ENCODE results near the gene ZIC4. TPM values are rescaled to one million over a fixed set of nuclear protein-coding genes. Genes with fewer than 3 reads are reported as not detected.

The ZIC4 gene
- total and polyA plus RNA-seq, 2 donors (not counting 1 experiment from before 2014, with no cell fraction given), result not detected

DNA sequence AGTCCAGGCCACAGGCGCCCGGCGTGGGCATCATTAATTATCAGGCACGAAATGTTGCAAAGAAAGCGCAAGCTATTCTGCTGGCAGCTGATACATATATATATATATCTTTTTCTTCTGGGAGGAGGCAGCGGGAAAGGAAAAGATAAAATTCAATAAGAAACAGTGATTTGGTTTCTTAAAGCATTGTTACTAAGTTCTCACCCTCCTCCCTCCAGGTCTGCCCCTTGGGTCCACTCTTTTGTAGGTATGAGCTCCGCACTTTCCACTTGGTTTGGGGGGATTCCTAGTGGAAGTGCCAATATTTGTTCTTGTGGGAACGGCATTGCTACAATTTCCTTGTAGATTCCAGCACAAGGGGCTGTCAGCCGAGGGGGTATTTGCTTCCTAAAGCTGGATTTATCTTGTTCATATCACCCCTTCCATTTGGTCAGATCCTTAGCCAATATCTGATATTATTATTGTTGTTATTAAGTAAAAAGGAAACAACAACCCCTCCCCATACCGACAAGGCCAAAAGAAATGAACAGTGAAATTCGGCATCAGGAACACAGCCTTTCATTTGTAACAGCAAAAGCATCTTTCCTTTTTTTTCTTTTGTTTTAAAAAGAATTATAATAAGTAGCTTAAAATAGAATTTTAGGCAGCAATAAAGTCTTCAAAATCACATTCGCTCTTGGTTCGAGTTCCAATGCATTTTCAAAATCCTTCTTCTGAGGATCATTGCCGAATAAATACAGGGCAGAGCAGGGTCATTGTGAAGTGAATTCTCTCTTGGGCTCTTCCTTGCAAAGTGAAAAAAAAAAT lies 18.4 kb upstream of the ZIC4 start:
- no peak for DNase-seq (ENCODE audit: low read depth in 2 of 2)
- no peaks in the 10 kb centered on the region for H4K20me1 ChIP-seq (ENCODE audit: control insufficient read depth, extremely low read depth, insufficient read depth, low read length)
- no peak for TF ChIP-seq EZH2 (IDR thresholded peaks at IDR 0.05; ENCODE audit: low read length, missing control alignments)
- no peaks in the 10 kb centered on the region for H3K9me3 ChIP-seq (ENCODE audit: control insufficient read depth, insufficient read depth, low read depth, low read length)
- H3K4me2 ChIP-seq (ENCODE audit: extremely low read depth, insufficient read depth, low read length), result no peak overlapping the region
- H3K9ac ChIP-seq (ENCODE audit: insufficient read depth, low read length), result no peak overlapping the region
- no peaks in the 10 kb centered on the region for H3K4me1 ChIP-seq (ENCODE audit: control insufficient read depth, extremely low read depth, insufficient read depth, low read length)
- no peak overlapping the region for H2AFZ ChIP-seq (ENCODE audit: low read length)
- no peak overlapping the region for H3K27ac ChIP-seq (ENCODE audit: insufficient read depth, low read length)
- H3K36me3 ChIP-seq (ENCODE audit: control insufficient read depth, insufficient read depth, low read length), result no peaks in the 10 kb centered on the region
- H3K4me3 ChIP-seq (replicated peaks in 1 of 4; ENCODE audit: control extremely low read depth in 1 of 4, insufficient read depth in 1 of 4, low read depth in 3 of 4, low read length in 4 of 4), result no peak overlapping the region
- peaks cover 51% of the 10 kb centered on the region for H3K27me3 ChIP-seq (ENCODE audit: control insufficient read depth, insufficient read depth, low read length)
- no peaks in the 10 kb centered on the region for H3K79me2 ChIP-seq (ENCODE audit: control insufficient read depth, insufficient read depth, low read length)

- Histone ChIP-seq H3K27ac (ENCODE audit: insufficient read depth, low read length) (no peak overlapping the region), H3K9ac (ENCODE audit: insufficient read depth, low read length) (no peak overlapping the region), H3K27me3 (ENCODE audit: control insufficient read depth, insufficient read depth, low read length) (peaks cover 59% of the 10 kb centered on the region), H3K9me3 (ENCODE audit: control insufficient read depth, insufficient read depth, low read depth, low read length) (no peaks in the 10 kb centered on the region), H3K4me3 (replicated peaks in 1 of 4; ENCODE audit: control extremely low read depth in 1 of 4, insufficient read depth in 1 of 4, low read depth in 3 of 4, low read length in 4 of 4) (no peak overlapping the region), H3K79me2 (ENCODE audit: control insufficient read depth, insufficient read depth, low read length) (no peaks in the 10 kb centered on the region), H3K4me1 (ENCODE audit: control insufficient read depth, extremely low read depth, insufficient read depth, low read length) (no peaks in the 10 kb centered on the region), H4K20me1 (ENCODE audit: control insufficient read depth, extremely low read depth, insufficient read depth, low read length) (no peaks in the 10 kb centered on the region), H2AFZ (ENCODE audit: low read length) (no peak overlapping the region), H3K4me2 (ENCODE audit: extremely low read depth, insufficient read depth, low read length) (no peak overlapping the region), H3K36me3 (ENCODE audit: control insufficient read depth, insufficient read depth, low read length) (no peaks in the 10 kb centered on the region)
- DNase-seq (ENCODE audit: low read depth in 2 of 2), result no peak
- peak; percentile 79 for TF ChIP-seq EZH2 (IDR thresholded peaks at IDR 0.05; ENCODE audit: low read length, missing control alignments)
- TF ChIP-seq, protein P1, sequence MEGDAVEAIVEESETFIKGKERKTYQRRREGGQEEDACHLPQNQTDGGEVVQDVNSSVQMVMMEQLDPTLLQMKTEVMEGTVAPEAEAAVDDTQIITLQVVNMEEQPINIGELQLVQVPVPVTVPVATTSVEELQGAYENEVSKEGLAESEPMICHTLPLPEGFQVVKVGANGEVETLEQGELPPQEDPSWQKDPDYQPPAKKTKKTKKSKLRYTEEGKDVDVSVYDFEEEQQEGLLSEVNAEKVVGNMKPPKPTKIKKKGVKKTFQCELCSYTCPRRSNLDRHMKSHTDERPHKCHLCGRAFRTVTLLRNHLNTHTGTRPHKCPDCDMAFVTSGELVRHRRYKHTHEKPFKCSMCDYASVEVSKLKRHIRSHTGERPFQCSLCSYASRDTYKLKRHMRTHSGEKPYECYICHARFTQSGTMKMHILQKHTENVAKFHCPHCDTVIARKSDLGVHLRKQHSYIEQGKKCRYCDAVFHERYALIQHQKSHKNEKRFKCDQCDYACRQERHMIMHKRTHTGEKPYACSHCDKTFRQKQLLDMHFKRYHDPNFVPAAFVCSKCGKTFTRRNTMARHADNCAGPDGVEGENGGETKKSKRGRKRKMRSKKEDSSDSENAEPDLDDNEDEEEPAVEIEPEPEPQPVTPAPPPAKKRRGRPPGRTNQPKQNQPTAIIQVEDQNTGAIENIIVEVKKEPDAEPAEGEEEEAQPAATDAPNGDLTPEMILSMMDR (conservative IDR thresholded peaks at IDR 0.05 in 1 of 2, IDR thresholded peaks at IDR 0.05 in 1 of 2; ENCODE audit: low read depth in 1 of 2, low read length in 2 of 2), result no peak
Measured at GRCh38 chr3:147423798-147424580, 17.6 kb upstream of the ZIC4 start.

DNA sequence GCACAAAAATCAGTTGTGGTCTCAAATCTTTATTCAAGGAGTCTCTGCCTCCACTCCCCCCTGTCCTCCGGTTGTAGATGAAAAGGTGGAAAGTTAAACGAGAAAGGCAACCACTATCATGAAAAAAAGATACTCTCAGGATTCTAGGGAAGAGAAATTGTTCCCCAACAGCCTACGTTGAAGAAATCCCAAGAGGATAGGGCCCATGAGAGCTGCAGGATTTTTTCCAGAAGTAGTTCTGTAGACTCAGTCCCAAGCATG lies 17.1 kb upstream of the ZIC4 start:
- Histone ChIP-seq H2AFZ (ENCODE audit: low read length) (no peak overlapping the region), H3K4me2 (ENCODE audit: extremely low read depth, insufficient read depth, low read length) (no peak overlapping the region), H3K79me2 (ENCODE audit: control insufficient read depth, insufficient read depth, low read length) (no peaks in the 10 kb centered on the region), H3K27ac (ENCODE audit: insufficient read depth, low read length) (no peak overlapping the region), H3K4me3 (replicated peaks in 1 of 4; ENCODE audit: control extremely low read depth in 1 of 4, insufficient read depth in 1 of 4, low read depth in 3 of 4, low read length in 4 of 4) (no peak overlapping the region), H3K9ac (ENCODE audit: insufficient read depth, low read length) (no peak overlapping the region), H4K20me1 (ENCODE audit: control insufficient read depth, extremely low read depth, insufficient read depth, low read length) (no peaks in the 10 kb centered on the region), H3K27me3 (ENCODE audit: control insufficient read depth, insufficient read depth, low read length) (peaks cover 65% of the 10 kb centered on the region), H3K36me3 (ENCODE audit: control insufficient read depth, insufficient read depth, low read length) (no peaks in the 10 kb centered on the region), H3K4me1 (ENCODE audit: control insufficient read depth, extremely low read depth, insufficient read depth, low read length) (no peaks in the 10 kb centered on the region), H3K9me3 (ENCODE audit: control insufficient read depth, insufficient read depth, low read depth, low read length) (no peaks in the 10 kb centered on the region)
- no peak for DNase-seq (ENCODE audit: low read depth in 2 of 2)
- TF ChIP-seq, protein P1 (conservative IDR thresholded peaks at IDR 0.05 in 1 of 2, IDR thresholded peaks at IDR 0.05 in 1 of 2; ENCODE audit: low read depth in 1 of 2, low read length in 2 of 2), result no peak
- no peak for TF ChIP-seq EZH2 (IDR thresholded peaks at IDR 0.05; ENCODE audit: low read length, missing control alignments)
